Right ventricle myocardium superior (tissue), 1 donor: ENCODE results near the gene FARP1. TPM values are rescaled to one million over a fixed set of nuclear protein-coding genes. Genes with fewer than 3 reads are reported as not detected.

Source experiments
- ATAC-seq: fragments of 200-7000 bp; cut with Tn5 transposase; one replicate; pipeline ENCODE4 v1.9.1; 2020; ENCODE audit warnings: mild to moderate bottlenecking; ENCODE audit not compliant: poor library complexity
- DNase-seq: peaks from one replicate; pipeline ENCODE4 v3.0.0-alpha.2; 2020
- intact Hi-C: fragments of 100-400 bp; cut with DNase I; formaldehyde crosslinking; loops from one replicate; pipeline ENCODE4 v1.11.2; 2022
- total RNA-seq: library from RNA; stranded (reverse); fragmentation: NEBNext Ultra II Directional; extraction: Animal tissue kit (Norgen Biotek cat#: 25700); gene quantifications from one replicate; pipeline ENCODE4 v1.2.1, GENCODE V29; 2021
- donor health status: DM: no; HTN: yes; CAD: no; lungs with severe emphysema.

FARP1 gene
- total RNA-seq, 1 donor from 2014 or later = 11.1 TPM

GRCh38 chr13:98462946-98463345 lies 320.1 kb downstream of the FARP1 start:
- ATAC-seq = peak; percentile 18
- DNase-seq = no peak
- intact Hi-C loops = no loop called here

- DNase-seq (no peak), ATAC-seq (no peak)
- intact Hi-C loops = no loop called here
Measured at GRCh38 chr13:98466634-98467236, 323.8 kb downstream of the FARP1 start.

- intact Hi-C loops = no loop called here
- ATAC-seq = peak; percentile 80
- no peak for DNase-seq
Measured at GRCh38 chr13:98467263-98467985, 324.5 kb downstream of the FARP1 start.

- ATAC-seq = peak; percentile 26
- intact Hi-C loops = no loop called here
- DNase-seq = no peak
Measured at GRCh38 chr13:98468361-98468760, 325.5 kb downstream of the FARP1 start.

GRCh38 chr13:98468929-98469328 lies 326.0 kb downstream of the FARP1 start:
- no peak for ATAC-seq
- intact Hi-C loops = no loop called here
- DNase-seq = no peak

GRCh38 chr13:98470920-98471319 lies 328.0 kb downstream of the FARP1 start:
- DNase-seq = no peak
- intact Hi-C loops = no loop called here
- no peak for ATAC-seq

- DNase-seq (peak; percentile 69), ATAC-seq (peak; percentile 85)
- intact Hi-C loops = no loop called here
Measured at GRCh38 chr13:98471934-98472333, 329.0 kb downstream of the FARP1 start.

- ATAC-seq (peak; percentile 47), DNase-seq (no peak)
- intact Hi-C loops = no loop called here
Measured at GRCh38 chr13:98473135-98473787, 330.4 kb downstream of the FARP1 start.

GRCh38 chr13:98473788-98474144 lies 330.9 kb downstream of the FARP1 start:
- no peak for ATAC-seq
- intact Hi-C loops = no loop called here
- DNase-seq = no peak

GRCh38 chr13:98474292-98474691 lies 331.4 kb downstream of the FARP1 start:
- intact Hi-C loops = no loop called here
- no peak for DNase-seq
- ATAC-seq = no peak

GRCh38 chr13:98474761-98475160 lies 331.9 kb downstream of the FARP1 start:
- DNase-seq = no peak
- no peak for ATAC-seq
- intact Hi-C loops = no loop called here

GRCh38 chr13:98475522-98475921 lies 332.6 kb downstream of the FARP1 start:
- no peak for DNase-seq
- intact Hi-C loops = no loop called here
- ATAC-seq = no peak

GRCh38 chr13:98476106-98476505 lies 333.2 kb downstream of the FARP1 start:
- DNase-seq (no peak), ATAC-seq (no peak)
- intact Hi-C loops = no loop called here

- DNase-seq = peak; percentile 64
- ATAC-seq = peak; percentile 27
- intact Hi-C loops = no loop called here
Measured at GRCh38 chr13:98476538-98476966, 333.7 kb downstream of the FARP1 start.

GRCh38 chr13:98478189-98479129 lies 335.6 kb downstream of the FARP1 start:
- intact Hi-C loops = no loop called here
- no peak for DNase-seq
- ATAC-seq = no peak

GRCh38 chr13:98479496-98480003 lies 336.7 kb downstream of the FARP1 start:
- no peak for DNase-seq
- ATAC-seq = no peak
- intact Hi-C loops = no loop called here

- intact Hi-C loops = no loop called here
- DNase-seq (peak; percentile 62), ATAC-seq (peak; percentile 30)
Measured at GRCh38 chr13:98480915-98481877, 338.3 kb downstream of the FARP1 start.
